OCI-M1 (cell line): ENCODE measurements around the gene CD200.
A peak's percentile ranks its signal among the peaks of the same experiment; 100 is the strongest.
"Not testable (repeated sequence)": the region's sequence is repeated elsewhere in the genome, so short reads cannot be mapped to it uniquely, and the experiment has no call there.

Experiments
- DNase-seq: peaks from one replicate; lab custom pipeline; 2025; lab: John Stamatoyannopoulos, UW

The CD200 gene

GRCh38 chr3:112360561-112360960 lies 27.6 kb downstream of the CD200 start:
- DNase-seq = no peak

GRCh38 chr3:112362221-112362620 lies 29.3 kb downstream of the CD200 start:
- no peak for DNase-seq

DNA sequence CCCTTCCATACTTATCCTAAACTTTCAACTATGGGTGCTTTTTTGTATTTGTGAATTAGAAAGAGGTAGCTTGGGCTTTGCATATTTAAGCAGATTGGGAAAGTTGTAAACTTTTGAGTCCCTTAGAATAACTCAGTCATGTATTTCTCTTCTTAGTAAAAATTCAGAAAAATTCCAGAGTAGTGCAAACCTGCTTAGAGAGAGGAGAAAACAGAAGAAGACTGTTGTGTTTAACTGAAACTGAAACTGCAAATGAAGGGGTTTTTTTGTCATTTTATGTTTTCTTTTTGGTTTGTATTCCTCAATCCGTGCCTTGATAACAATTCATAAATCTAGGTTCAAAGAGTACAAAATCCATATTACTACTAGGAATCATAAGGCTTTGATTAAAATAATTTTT lies 31.3 kb downstream of the CD200 start:
- DNase-seq = no peak

DNA sequence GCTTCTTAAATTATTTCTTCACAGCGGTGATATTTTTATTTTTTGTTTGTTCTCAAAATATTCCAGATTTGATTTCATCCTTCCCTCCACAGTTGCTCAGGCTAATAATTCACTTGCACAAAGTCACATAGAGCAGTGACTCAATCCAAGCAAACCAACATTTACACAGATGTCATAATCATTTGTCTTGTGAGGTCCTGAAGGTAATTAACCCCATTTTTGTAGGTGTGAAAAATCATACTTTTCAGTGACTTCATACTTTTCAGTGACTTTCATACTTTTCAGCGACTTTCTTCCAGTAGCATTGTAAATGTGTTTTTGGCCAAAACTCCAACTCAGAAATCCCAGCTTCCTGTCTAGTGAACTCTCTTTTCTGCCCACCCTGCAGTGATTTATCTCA lies 32.1 kb downstream of the CD200 start:
- DNase-seq = no peak

- DNase-seq = no peak
Measured at GRCh38 chr3:112365636-112366035, 32.7 kb downstream of the CD200 start.

- no peak for DNase-seq
Measured at GRCh38 chr3:112366522-112366921, 33.6 kb downstream of the CD200 start.

- no peak for DNase-seq
Measured at GRCh38 chr3:112371569-112371968, 38.6 kb downstream of the CD200 start.

DNA sequence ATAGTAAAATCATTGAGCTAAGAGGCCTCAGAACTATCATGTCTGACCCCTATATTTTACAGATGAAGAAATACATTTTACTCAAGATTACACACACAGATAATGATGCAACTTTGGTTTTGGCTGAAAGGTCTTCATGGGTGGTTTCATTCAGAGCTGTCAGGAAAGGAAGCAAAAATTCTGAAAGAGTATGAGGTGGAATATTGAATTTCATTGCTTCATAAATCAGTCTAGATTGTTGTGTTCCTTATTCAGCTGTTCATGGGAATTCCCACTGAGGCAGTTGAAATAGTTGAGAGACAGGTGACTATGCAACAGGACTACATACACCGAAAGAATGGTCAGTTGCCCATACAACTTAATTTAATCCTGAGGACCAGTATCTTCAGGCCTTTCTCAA lies 39.4 kb downstream of the CD200 start:
- DNase-seq = no peak

GRCh38 chr3:112373476-112373875 lies 40.5 kb downstream of the CD200 start:
- no peak for DNase-seq

- DNase-seq = no peak
Measured at GRCh38 chr3:112373924-112374323, 41.0 kb downstream of the CD200 start.

GRCh38 chr3:112374333-112374734 lies 41.4 kb downstream of the CD200 start:
- peak; percentile 15 for DNase-seq

GRCh38 chr3:112375117-112375516 lies 42.2 kb downstream of the CD200 start:
- DNase-seq = no peak

GRCh38 chr3:112376241-112376911 lies 43.4 kb downstream of the CD200 start:
- DNase-seq = no peak

- DNase-seq = peak; percentile 59
Measured at GRCh38 chr3:112376992-112377391, 44.0 kb downstream of the CD200 start.

- no peak for DNase-seq
Measured at GRCh38 chr3:112377568-112378071, 44.7 kb downstream of the CD200 start.

DNA sequence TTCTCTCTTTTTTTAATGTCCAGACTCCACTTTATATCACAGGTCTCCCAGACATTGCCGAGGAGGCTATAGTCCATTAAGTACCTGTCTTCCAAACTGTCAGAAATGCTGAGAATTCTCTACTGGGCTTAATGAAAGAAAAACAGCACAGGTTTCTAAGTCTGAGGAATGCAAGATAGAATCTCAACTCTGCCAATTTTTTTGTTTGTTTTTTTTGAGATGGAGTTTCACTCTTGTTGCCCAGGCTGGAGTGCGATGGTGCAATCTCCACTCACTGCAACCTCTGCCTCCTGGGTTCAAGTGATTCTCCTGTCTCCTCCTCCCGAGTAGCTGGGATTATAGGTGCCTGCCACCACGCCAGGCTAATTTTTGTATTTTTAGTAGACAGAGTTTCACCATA lies 45.4 kb downstream of the CD200 start:
- DNase-seq = not testable (repeated sequence)

GRCh38 chr3:112379020-112379690 lies 46.2 kb downstream of the CD200 start:
- DNase-seq = no peak

GRCh38 chr3:112381673-112382542 lies 49.0 kb downstream of the CD200 start:
- DNase-seq = no peak

- no peak for DNase-seq
Measured at GRCh38 chr3:112382543-112383160, 49.7 kb downstream of the CD200 start.

- no peak for DNase-seq
Measured at GRCh38 chr3:112384769-112385168, 51.8 kb downstream of the CD200 start.

GRCh38 chr3:112388972-112389371 lies 56.0 kb downstream of the CD200 start:
- no peak for DNase-seq

DNA sequence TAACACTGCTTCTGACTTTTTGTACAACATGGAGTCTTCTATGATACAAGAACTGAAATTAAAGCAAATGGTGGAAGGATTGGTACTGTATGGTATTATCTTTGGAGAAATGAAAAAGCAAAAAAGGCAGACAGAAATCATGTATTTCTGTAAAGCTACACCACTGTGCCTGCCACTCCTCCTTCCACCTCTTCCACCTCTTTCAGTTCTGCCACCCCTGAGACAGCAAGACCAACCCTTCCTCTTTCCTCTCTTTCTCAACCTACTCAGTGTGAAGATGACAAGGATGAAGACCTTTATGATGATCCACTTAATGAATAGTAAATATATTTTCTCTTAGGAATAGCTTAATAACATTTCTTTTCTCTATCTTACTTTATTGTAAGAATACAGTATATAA lies 57.0 kb downstream of the CD200 start:
- DNase-seq = no peak
